HG03039 (cell line): ENCODE measurements around the gene SPRR2A.
"Not testable (repeated sequence)": the region's sequence is repeated elsewhere in the genome, so short reads cannot be mapped to it uniquely, and the experiment has no call there.

ENCODE experiments used
- ATAC-seq: cut with Tn5 transposase; IDR thresholded peaks from one replicate; pipeline ENCODE4 v1.9.1; 2021; ENCODE audit warnings: mild to moderate bottlenecking, moderate library complexity; ENCODE audit not compliant: unreplicated experiment

The SPRR2A gene

GRCh38 chr1:153057375-153057774 lies at the start of gene SPRR2A:
Gene SPRR2A (minus strand): TSS chr1:153057512. CDS start chr1:153056735, 777 bp downstream.
- no peak for ATAC-seq

GRCh38 chr1:153100245-153100644 lies 42.9 kb upstream of the SPRR2A start:
- no peak for ATAC-seq

GRCh38 chr1:153099461-153100045 lies 42.2 kb upstream of the SPRR2A start:
- ATAC-seq: no peak

- no peak for ATAC-seq
Observed at GRCh38 chr1:153095764-153096163, 38.5 kb upstream of the SPRR2A start.

- no peak for ATAC-seq
Observed at GRCh38 chr1:153094426-153094825, 37.1 kb upstream of the SPRR2A start, which contains the start of gene SPRR2E. Gene SPRR2E (minus strand): TSS chr1:153094526. CDS start chr1:153093751, 775 bp downstream.

GRCh38 chr1:153087652-153088051 lies 30.3 kb upstream of the SPRR2A start:
- ATAC-seq: no peak

- ATAC-seq: no peak
Observed at GRCh38 chr1:153081736-153082135, 24.4 kb upstream of the SPRR2A start.

GRCh38 chr1:153072806-153073726 lies 15.8 kb upstream of the SPRR2A start:
- ATAC-seq: no peak

GRCh38 chr1:153071511-153071910 lies 14.2 kb upstream of the SPRR2A start, which contains the start of gene SPRR2B:
Gene SPRR2B (minus strand): TSS chr1:153071611. CDS start chr1:153070839, 772 bp downstream.
- ATAC-seq: no peak

- ATAC-seq: no peak
Observed at GRCh38 chr1:153070243-153070642, 12.9 kb upstream of the SPRR2A start.

GRCh38 chr1:153058826-153059784 lies 1.8 kb upstream of the SPRR2A start:
- ATAC-seq: no peak

- ATAC-seq: no peak
Observed at GRCh38 chr1:153058154-153058553, 842 bp upstream of the SPRR2A start.

GRCh38 chr1:153056111-153056510 lies 1.2 kb downstream of the SPRR2A start:
- ATAC-seq: not testable (repeated sequence)

GRCh38 chr1:153049211-153049610 lies 8.1 kb downstream of the SPRR2A start:
- no peak for ATAC-seq

GRCh38 chr1:153040950-153041631 lies 16.2 kb downstream of the SPRR2A start, which contains the start of gene SPRR2D:
Gene SPRR2D (minus strand): TSS chr1:153041120. CDS start chr1:153040346, 774 bp downstream.
- no peak for ATAC-seq

GRCh38 chr1:153035211-153035610 lies 22.1 kb downstream of the SPRR2A start:
- no peak for ATAC-seq

- ATAC-seq: no peak
Observed at GRCh38 chr1:153032677-153033308, 24.5 kb downstream of the SPRR2A start.

GRCh38 chr1:153032073-153032472 lies 25.2 kb downstream of the SPRR2A start:
- ATAC-seq: no peak

GRCh38 chr1:153030895-153031294 lies 26.4 kb downstream of the SPRR2A start, which contains the start of gene SPRR1B:
Gene SPRR1B (plus strand): TSS chr1:153031203. CDS start chr1:153032346, 1,143 bp downstream.
- no peak for ATAC-seq
